Breast epithelium (tissue), 4 donors: ENCODE measurements around the gene ZNF217. TPM values are rescaled to one million over a fixed set of nuclear protein-coding genes. Genes with fewer than 3 reads are reported as not detected.

ENCODE experiments used
- DNase-seq, 2 donors: peaks; one replicate each; pipeline ENCODE4 v3.0.0-alpha.2; 2019; ENCODE audit warnings: low spot score in 2 of 2
- H3K27ac ChIP-seq, 2 donors: fragments of 200-600 bp; sonication (generic) in 1 of 2; one replicate each; pipeline ENCODE4 v1.5.1; 2016 to 2019; ENCODE audit warnings: mild to moderate bottlenecking in 1 of 2
- H3K27me3 ChIP-seq, 2 donors: fragments of 200-600 bp; sonication (generic) in 1 of 2; one replicate each; pipeline versions ENCODE4 v1.5.1 to v1.6.0; 2017 to 2019; ENCODE audit warnings: control low read depth in 1 of 2, mild to moderate bottlenecking in 1 of 2
- H3K36me3 ChIP-seq: fragments of 200-600 bp; one replicate; pipeline ENCODE4 v1.5.1; 2019
- H3K4me1 ChIP-seq, 2 donors: fragments of 200-600 bp; sonication (generic); one replicate each; pipeline ENCODE4 v1.5.1; 2016 to 2019; ENCODE audit warnings: control low read depth in 1 of 2
- H3K4me3 ChIP-seq, 3 donors: fragments of 200-600 bp; sonication (generic); 1 replicate in 2 of 3; 2 replicates in 1 of 3; pipeline ENCODE4 v1.5.1; 2016 to 2019; ENCODE audit warnings: mild to moderate bottlenecking in 3 of 3, moderate library complexity in 2 of 3
- H3K9me3 ChIP-seq, 2 donors: fragments of 200-600 bp; sonication (generic) in 1 of 2; one replicate each; pipeline ENCODE4 v1.5.1; 2016 to 2019; ENCODE audit warnings: control low read depth in 1 of 2
- CTCF ChIP-seq, 3 donors: fragments of 450-650 bp; IDR thresholded peaks; one replicate each; pipeline ENCODE4 v1.5.1; 2016 to 2017; ENCODE audit warnings: antibody characterized with exemption in 3 of 3, mild to moderate bottlenecking in 3 of 3, moderate library complexity in 3 of 3
- POLR2A ChIP-seq: fragments of 450-650 bp; IDR thresholded peaks from one replicate; pipeline ENCODE4 v1.6.1; 2016; ENCODE audit warnings: antibody characterized with exemption, mild to moderate bottlenecking, moderate library complexity
- POLR2AphosphoS5 ChIP-seq, 3 donors: sonication (generic); formaldehyde crosslinking; IDR thresholded peaks; one replicate each; pipeline ENCODE4 v1.6.1; 2017; ENCODE audit warnings: antibody characterized with exemption in 3 of 3
- intact Hi-C: fragments of 100-400 bp; cut with DNase I; formaldehyde crosslinking; loops from one replicate; pipeline ENCODE4 v1.15.1; 2023; ENCODE audit warnings: low total_unique reads
- total RNA-seq, 3 donors: library from RNA; depleted of rRNA; stranded (reverse); fragments of >200 nt; gene quantifications; one replicate each; pipeline ENCODE4 v1.1.0, GENCODE V29; 2016

ZNF217 gene
- total RNA-seq, 3 donors from 2014 or later, result 22.4 to 54.7 (median 48.3) TPM

GRCh38 chr20:53575481-53576194 is 18.0 kb downstream of the ZNF217 start:
- Histone ChIP-seq H3K27me3 (no peaks in the 10 kb centered on the region), H3K27ac (no peak overlapping the region), H3K36me3 (no peaks in the 10 kb centered on the region), H3K9me3 (no peaks in the 10 kb centered on the region), H3K4me1 (peaks cover 0 to 23% of the 10 kb centered on the region in 2 donors), H3K4me3 (no peak overlapping the region)
- peak in 1 of 2 donors; percentile 42 for DNase-seq
- TF ChIP-seq CTCF (IDR thresholded peaks at IDR 0.05) (no peak), POLR2AphosphoS5 (IDR thresholded peaks at IDR 0.05) (no peak), POLR2A (no peak)
- intact Hi-C loops, result loop anchor here (10.0 kb wide), 1 partner anchor 369 kb away; no protein-coding TSS in a partner anchor

GRCh38 chr20:53574819-53575218 is 18.8 kb downstream of the ZNF217 start:
- Histone ChIP-seq H3K27ac (no peak overlapping the region), H3K4me3 (no peak overlapping the region), H3K27me3 (no peaks in the 10 kb centered on the region), H3K4me1 (peaks cover 0 to 15% of the 10 kb centered on the region in 2 donors), H3K36me3 (no peaks in the 10 kb centered on the region), H3K9me3 (no peaks in the 10 kb centered on the region)
- intact Hi-C loops, result loop anchor here (5.0 to 10.0 kb wide), 2 partner anchors 370 to 633 kb away; no protein-coding TSS in a partner anchor
- TF ChIP-seq CTCF (IDR thresholded peaks at IDR 0.05), result no peak
- TF ChIP-seq POLR2AphosphoS5 (IDR thresholded peaks at IDR 0.05), result no peak
- no peak for TF ChIP-seq POLR2A
- peak in 1 of 2 donors; percentile 27 for DNase-seq

GRCh38 chr20:53574259-53574789 is 19.3 kb downstream of the ZNF217 start:
- intact Hi-C loops, result loop anchor here (5.0 to 10.0 kb wide), 2 partner anchors 370 to 632 kb away; no protein-coding TSS in a partner anchor
- H3K4me3 ChIP-seq, result no peak overlapping the region
- H3K9me3 ChIP-seq, result no peaks in the 10 kb centered on the region
- peak in 1 of 2 donors; percentile 34 for DNase-seq
- no peaks in the 10 kb centered on the region for H3K27me3 ChIP-seq
- H3K36me3 ChIP-seq, result no peaks in the 10 kb centered on the region
- TF ChIP-seq POLR2AphosphoS5 (IDR thresholded peaks at IDR 0.05) (no peak), POLR2A (no peak), CTCF (IDR thresholded peaks at IDR 0.05) (no peak)
- H3K4me1 ChIP-seq, result peaks cover 0 to 10% of the 10 kb centered on the region in 2 donors
- no peak overlapping the region for H3K27ac ChIP-seq

- Histone ChIP-seq H3K4me1 (no peaks in the 10 kb centered on the region), H3K9me3 (no peaks in the 10 kb centered on the region), H3K27me3 (no peaks in the 10 kb centered on the region), H3K4me3 (no peak overlapping the region), H3K27ac (no peak overlapping the region), H3K36me3 (no peaks in the 10 kb centered on the region)
- intact Hi-C loops, result loop anchor here (5.0 to 10.0 kb wide), 2 partner anchors 373 to 629 kb away; no protein-coding TSS in a partner anchor
- DNase-seq, result peak in 1 of 2 donors; percentile 27
- TF ChIP-seq POLR2AphosphoS5 (IDR thresholded peaks at IDR 0.05) (no peak), POLR2A (no peak), CTCF (IDR thresholded peaks at IDR 0.05) (no peak)
Measured at GRCh38 chr20:53571555-53572286, 21.9 kb downstream of the ZNF217 start.
